Hematopoietic multipotent progenitor cell treated with erythropoietin and hydrocortisone succinate and interleukin-3 and kit ligand, for 6 days (in vitro differentiated cells): ENCODE measurements around the gene CAMTA1.
"Not testable (repeated sequence)": the region's sequence is repeated elsewhere in the genome, so short reads cannot be mapped to it uniquely, and the experiment has no call there.

Experiments
- DNase-seq: peaks from one replicate; pipeline ENCODE4 v3.0.0-alpha.2; 2015

The CAMTA1 gene

GRCh38 chr1:7404046-7404742, 618.9 kb downstream of the CAMTA1 start:
- DNase-seq, result no peak

- DNase-seq, result no peak
These were observed 620.7 kb downstream of the CAMTA1 start for GRCh38 chr1:7405844-7406500.

- DNase-seq, result no peak
These were observed 621.6 kb downstream of the CAMTA1 start for GRCh38 chr1:7406641-7407543.

- no peak for DNase-seq
These were observed 622.3 kb downstream of the CAMTA1 start for GRCh38 chr1:7407544-7407895.

GRCh38 chr1:7407980-7408770, 622.9 kb downstream of the CAMTA1 start:
- DNase-seq, result no peak

- DNase-seq, result no peak
These were observed 623.5 kb downstream of the CAMTA1 start for GRCh38 chr1:7408771-7409150.

- DNase-seq, result no peak
These were observed 624.0 kb downstream of the CAMTA1 start for GRCh38 chr1:7409278-7409677.

GRCh38 chr1:7410156-7410555, 624.9 kb downstream of the CAMTA1 start:
- DNase-seq, result no peak

- not testable (repeated sequence) for DNase-seq
These were observed 632.4 kb downstream of the CAMTA1 start for GRCh38 chr1:7417618-7418017.

- DNase-seq, result no peak
These were observed 633.3 kb downstream of the CAMTA1 start for GRCh38 chr1:7418442-7419080.

- DNase-seq, result no peak
These were observed 634.8 kb downstream of the CAMTA1 start for GRCh38 chr1:7420098-7420445.

- no peak for DNase-seq
These were observed 635.3 kb downstream of the CAMTA1 start for GRCh38 chr1:7420470-7421100.

GRCh38 chr1:7421471-7422075, 636.3 kb downstream of the CAMTA1 start:
- no peak for DNase-seq

- no peak for DNase-seq
These were observed 636.8 kb downstream of the CAMTA1 start for GRCh38 chr1:7422081-7422480.

GRCh38 chr1:7422561-7422960, 637.3 kb downstream of the CAMTA1 start:
- DNase-seq, result no peak

- no peak for DNase-seq
These were observed 637.7 kb downstream of the CAMTA1 start for GRCh38 chr1:7422966-7423365.

- DNase-seq, result no peak
These were observed 639.2 kb downstream of the CAMTA1 start for GRCh38 chr1:7424352-7424890.

- DNase-seq, result no peak
These were observed 640.0 kb downstream of the CAMTA1 start for GRCh38 chr1:7425229-7425628.

GRCh38 chr1:7425771-7426170, 640.5 kb downstream of the CAMTA1 start:
- DNase-seq, result no peak

- no peak for DNase-seq
These were observed 641.7 kb downstream of the CAMTA1 start for GRCh38 chr1:7426780-7427604.
